Activated T-helper 9 cell treated with anti-CD3 and anti-CD28 coated beads, Interleukin-2, amount 50 U/mL, for 16 hours (primary cell): ENCODE data around the gene NFILZ.

ENCODE experiments used
- DNase-seq: peaks from one replicate; pipeline ENCODE4 v3.0.0-alpha.2; 2020; ENCODE audit warnings: low read depth

Gene NFILZ

GRCh38 chr19:8629996-8630683, at the start of gene NFILZ:
Gene NFILZ, plus strand, starts transcription at chr19:8630633. Its CDS starts 46,133 bp downstream, at chr19:8676766.
- no peak for DNase-seq

GRCh38 chr19:8580710-8581281, 49.6 kb upstream of the NFILZ start:
- DNase-seq = peak; percentile 77

- DNase-seq = no peak
These were observed 45.2 kb upstream of the NFILZ start for GRCh38 chr19:8584965-8585893.

- peak; percentile 47 for DNase-seq
These were observed 44.3 kb upstream of the NFILZ start for GRCh38 chr19:8585894-8586750.

GRCh38 chr19:8589177-8589714, 41.2 kb upstream of the NFILZ start:
- DNase-seq = no peak

GRCh38 chr19:8592231-8593009, 38.0 kb upstream of the NFILZ start:
- DNase-seq = peak; percentile 92

- no peak for DNase-seq
These were observed 36.5 kb upstream of the NFILZ start for GRCh38 chr19:8593931-8594330.

GRCh38 chr19:8595651-8596050, 34.8 kb upstream of the NFILZ start:
- DNase-seq = no peak

- no peak for DNase-seq
These were observed 34.3 kb upstream of the NFILZ start for GRCh38 chr19:8596168-8596567.

- no peak for DNase-seq
These were observed 30.4 kb upstream of the NFILZ start for GRCh38 chr19:8600064-8600463.

- no peak for DNase-seq
These were observed 29.6 kb upstream of the NFILZ start for GRCh38 chr19:8600816-8601215.

GRCh38 chr19:8601796-8602195, 28.6 kb upstream of the NFILZ start:
- DNase-seq = no peak

GRCh38 chr19:8605514-8605913, 24.9 kb upstream of the NFILZ start:
- no peak for DNase-seq

GRCh38 chr19:8607386-8607785, 23.0 kb upstream of the NFILZ start:
- DNase-seq = no peak

GRCh38 chr19:8608941-8609278, 21.5 kb upstream of the NFILZ start:
- DNase-seq = no peak

GRCh38 chr19:8609279-8610040, 21.0 kb upstream of the NFILZ start:
- DNase-seq = no peak

- peak; percentile 27 for DNase-seq
These were observed 20.1 kb upstream of the NFILZ start, which contains the start of gene ADAMTS10 for GRCh38 chr19:8610041-8610935. Gene ADAMTS10, minus strand, starts transcription at chr19:8610715. Its CDS starts 5,005 bp downstream, at chr19:8605710.

GRCh38 chr19:8610936-8611300, 19.5 kb upstream of the NFILZ start:
- no peak for DNase-seq

- no peak for DNase-seq
These were observed 19.0 kb upstream of the NFILZ start for GRCh38 chr19:8611391-8611876.
